Measurements from ENCODE around the gene CHRD.

DNA sequence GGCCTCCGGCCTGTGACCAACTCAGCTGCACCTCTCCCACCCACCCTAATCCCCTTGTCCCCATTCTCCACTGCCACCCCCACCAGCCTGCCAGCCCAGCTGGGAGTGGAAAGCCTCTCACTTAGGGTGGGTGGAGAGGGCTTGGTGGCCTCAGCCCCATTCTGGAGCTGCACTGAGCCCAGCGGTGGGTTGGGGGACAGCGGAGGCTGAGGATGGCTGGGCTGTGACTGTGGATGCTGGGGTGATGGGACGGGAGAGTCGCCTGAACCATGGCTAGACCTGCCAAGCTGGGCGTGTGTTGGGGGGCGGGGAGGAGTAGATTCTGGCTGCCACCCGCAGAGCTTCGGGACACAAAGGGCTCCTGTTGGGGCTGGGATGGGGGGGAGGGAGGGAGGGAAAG, 20.2 kb upstream of the CHRD start:
- TF ChIP-seq FOXM1 (IDR thresholded peaks at IDR 0.05; ENCODE audit: low read depth) (no peak), RCOR1 (IDR thresholded peaks at IDR 0.05; ENCODE audit: low read length) (no peak), EP300 (IDR thresholded peaks at IDR 0.05; ENCODE audit: borderline replicate concordance in 1 of 2, low read depth in 1 of 2, low read length in 1 of 2) (no peak), FOSL2 (IDR thresholded peaks at IDR 0.05; ENCODE audit: borderline replicate concordance, low read depth) (no peak), GABPA (IDR thresholded peaks at IDR 0.05; ENCODE audit: low read depth) (no peak), RAD21 (IDR thresholded peaks at IDR 0.05; ENCODE audit: low read length) (no peak), TEAD4 (IDR thresholded peaks at IDR 0.05; ENCODE audit: borderline replicate concordance, insufficient read depth) (no peak)
- TF ChIP-seq, protein P1, sequence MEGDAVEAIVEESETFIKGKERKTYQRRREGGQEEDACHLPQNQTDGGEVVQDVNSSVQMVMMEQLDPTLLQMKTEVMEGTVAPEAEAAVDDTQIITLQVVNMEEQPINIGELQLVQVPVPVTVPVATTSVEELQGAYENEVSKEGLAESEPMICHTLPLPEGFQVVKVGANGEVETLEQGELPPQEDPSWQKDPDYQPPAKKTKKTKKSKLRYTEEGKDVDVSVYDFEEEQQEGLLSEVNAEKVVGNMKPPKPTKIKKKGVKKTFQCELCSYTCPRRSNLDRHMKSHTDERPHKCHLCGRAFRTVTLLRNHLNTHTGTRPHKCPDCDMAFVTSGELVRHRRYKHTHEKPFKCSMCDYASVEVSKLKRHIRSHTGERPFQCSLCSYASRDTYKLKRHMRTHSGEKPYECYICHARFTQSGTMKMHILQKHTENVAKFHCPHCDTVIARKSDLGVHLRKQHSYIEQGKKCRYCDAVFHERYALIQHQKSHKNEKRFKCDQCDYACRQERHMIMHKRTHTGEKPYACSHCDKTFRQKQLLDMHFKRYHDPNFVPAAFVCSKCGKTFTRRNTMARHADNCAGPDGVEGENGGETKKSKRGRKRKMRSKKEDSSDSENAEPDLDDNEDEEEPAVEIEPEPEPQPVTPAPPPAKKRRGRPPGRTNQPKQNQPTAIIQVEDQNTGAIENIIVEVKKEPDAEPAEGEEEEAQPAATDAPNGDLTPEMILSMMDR (IDR thresholded peaks at IDR 0.05), result no peak
- TF ChIP-seq, protein P2, sequence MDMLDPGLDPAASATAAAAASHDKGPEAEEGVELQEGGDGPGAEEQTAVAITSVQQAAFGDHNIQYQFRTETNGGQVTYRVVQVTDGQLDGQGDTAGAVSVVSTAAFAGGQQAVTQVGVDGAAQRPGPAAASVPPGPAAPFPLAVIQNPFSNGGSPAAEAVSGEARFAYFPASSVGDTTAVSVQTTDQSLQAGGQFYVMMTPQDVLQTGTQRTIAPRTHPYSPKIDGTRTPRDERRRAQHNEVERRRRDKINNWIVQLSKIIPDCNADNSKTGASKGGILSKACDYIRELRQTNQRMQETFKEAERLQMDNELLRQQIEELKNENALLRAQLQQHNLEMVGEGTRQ (IDR thresholded peaks at IDR 0.05; ENCODE audit: borderline replicate concordance, low read depth, low read length), result no peak
- TF ChIP-seq, protein P3, sequence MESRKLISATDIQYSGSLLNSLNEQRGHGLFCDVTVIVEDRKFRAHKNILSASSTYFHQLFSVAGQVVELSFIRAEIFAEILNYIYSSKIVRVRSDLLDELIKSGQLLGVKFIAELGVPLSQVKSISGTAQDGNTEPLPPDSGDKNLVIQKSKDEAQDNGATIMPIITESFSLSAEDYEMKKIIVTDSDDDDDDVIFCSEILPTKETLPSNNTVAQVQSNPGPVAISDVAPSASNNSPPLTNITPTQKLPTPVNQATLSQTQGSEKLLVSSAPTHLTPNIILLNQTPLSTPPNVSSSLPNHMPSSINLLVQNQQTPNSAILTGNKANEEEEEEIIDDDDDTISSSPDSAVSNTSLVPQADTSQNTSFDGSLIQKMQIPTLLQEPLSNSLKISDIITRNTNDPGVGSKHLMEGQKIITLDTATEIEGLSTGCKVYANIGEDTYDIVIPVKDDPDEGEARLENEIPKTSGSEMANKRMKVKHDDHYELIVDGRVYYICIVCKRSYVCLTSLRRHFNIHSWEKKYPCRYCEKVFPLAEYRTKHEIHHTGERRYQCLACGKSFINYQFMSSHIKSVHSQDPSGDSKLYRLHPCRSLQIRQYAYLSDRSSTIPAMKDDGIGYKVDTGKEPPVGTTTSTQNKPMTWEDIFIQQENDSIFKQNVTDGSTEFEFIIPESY (IDR thresholded peaks at IDR 0.05; ENCODE audit: borderline replicate concordance, low read depth), result no peak
